H1 (cell line): ENCODE results near the gene SYT15B. TPM values are rescaled to one million over a fixed set of nuclear protein-coding genes. Genes with fewer than 3 reads are reported as not detected.
"Not testable (repeated sequence)": the region's sequence is repeated elsewhere in the genome, so short reads cannot be mapped to it uniquely, and the experiment has no call there.

Experiments
- CTCF ChIA-PET: fragments of 300-600 bp; sonication (Branson Sonifier 250); formaldehyde crosslinking; loops from one replicate; lab custom pipeline; 2021; ENCODE audit not compliant: partially characterized antibody; lab: Charles Lee
- POLR2A ChIA-PET: fragments of 300-600 bp; sonication (Branson Sonifier 250); formaldehyde crosslinking; loops from one replicate; lab custom pipeline; 2021; ENCODE audit warnings: inconsistent platforms; ENCODE audit not compliant: partially characterized antibody; lab: Charles Lee
- DNase-seq, 2 experiments: peaks; one replicate each; pipeline versions ENCODE4 v3.0.0 to v3.0.0-alpha.2; 2010 to 2022; ENCODE audit warnings: low spot score in 2 of 2, low read depth in 1 of 2, mixed read lengths in 1 of 2
- FAIRE-seq: peaks from 2 replicates; lab custom pipeline; 2011; peaks lifted over from hg19 to GRCh38; lab: Jason Lieb, UNC
- H2AFZ ChIP-seq: 2 replicates; pipeline ENCODE4 v1.8.1; 2012; ENCODE audit warnings: low read length, inconsistent platforms
- H2AK5ac ChIP-seq: 2 replicates; pipeline ENCODE4 v1.6.1; 2013; ENCODE audit warnings: low read depth, low read length
- H2BK120ac ChIP-seq: replicated peaks from 2 replicates; pipeline ENCODE3; 2013; ENCODE audit warnings: low read depth, low read length, inconsistent platforms
- H2BK12ac ChIP-seq: 2 replicates; pipeline ENCODE4 v1.6.1; 2013; ENCODE audit warnings: low read depth, low read length
- H2BK15ac ChIP-seq: 2 replicates; pipeline ENCODE4 v1.6.1; 2013; ENCODE audit warnings: low read length
- H2BK20ac ChIP-seq: 2 replicates; pipeline ENCODE4 v1.6.1; 2013; ENCODE audit warnings: low read length
- H2BK5ac ChIP-seq: 2 replicates; pipeline ENCODE4 v1.6.1; 2013; ENCODE audit warnings: low read depth, low read length
- H3K14ac ChIP-seq: 2 replicates; pipeline ENCODE4 v1.6.1; 2013; ENCODE audit warnings: inconsistent platforms; ENCODE audit not compliant: insufficient read length
- H3K18ac ChIP-seq: 2 replicates; pipeline ENCODE4 v1.6.1; 2013; ENCODE audit warnings: low read length; ENCODE audit errors: extremely low read depth
- H3K23ac ChIP-seq: 2 replicates; pipeline ENCODE4 v1.6.1; 2013; ENCODE audit warnings: inconsistent platforms; ENCODE audit not compliant: insufficient read length
- H3K23me2 ChIP-seq: 2 replicates; pipeline ENCODE4 v1.6.1; 2013; ENCODE audit warnings: low read depth, low read length
- H3K27ac ChIP-seq: 2 replicates; pipeline ENCODE4 v1.6.1; 2011; ENCODE audit warnings: low read depth, low read length, inconsistent platforms
- H3K27me3 ChIP-seq, 4 experiments: replicated peaks in 1 of 4; 1 replicate in 1 of 4; 2 replicates in 3 of 4; pipeline versions ENCODE4 v1.6.1 to v1.8.1; 2011 to 2013; ENCODE audit warnings: low read length in 3 of 4, mild to moderate bottlenecking in 3 of 4, inconsistent platforms in 2 of 4, mixed read lengths in 2 of 4, moderate library complexity in 1 of 4; ENCODE audit not compliant: control insufficient read depth in 3 of 4, insufficient read depth in 3 of 4; ENCODE audit errors: extremely low read depth in 1 of 4
- H3K36me3 ChIP-seq, 4 experiments: 2 replicates each; pipeline versions ENCODE4 v1.6.1 to v1.8.1; 2011 to 2013; ENCODE audit warnings: mild to moderate bottlenecking in 4 of 4, low read length in 3 of 4, moderate library complexity in 2 of 4, control low read depth in 1 of 4, inconsistent platforms in 1 of 4; ENCODE audit not compliant: insufficient read depth in 4 of 4, control insufficient read depth in 2 of 4
- H3K4ac ChIP-seq: replicated peaks from 2 replicates; pipeline ENCODE3; 2013; ENCODE audit warnings: low read length, low read depth, mixed read lengths, inconsistent platforms; ENCODE audit not compliant: insufficient read length
- H3K4me1 ChIP-seq, 4 experiments: replicated peaks in 1 of 4; 1 replicate in 1 of 4; 2 replicates in 3 of 4; pipeline versions ENCODE4 v1.6.1 to v1.8.1; 2011 to 2013; ENCODE audit warnings: low read length in 3 of 4, inconsistent platforms in 2 of 4, mixed read lengths in 1 of 4; ENCODE audit not compliant: insufficient read depth in 4 of 4, control insufficient read depth in 3 of 4
- H3K4me2 ChIP-seq, 2 experiments: 2 replicates each; pipeline versions ENCODE4 v1.6.1 to v1.8.1; 2011 to 2013; ENCODE audit warnings: low read depth in 2 of 2, low read length in 2 of 2, control low read depth in 1 of 2, inconsistent platforms in 1 of 2, mild to moderate bottlenecking in 1 of 2; ENCODE audit not compliant: insufficient read depth in 1 of 2
- H3K4me3 ChIP-seq, 4 experiments: fragments of 200-600, 300-600 bp in 1 of 4; sonication (generic), shearing (Covaris generic), sonication (Bioruptor Twin) in 1 of 4; 2 replicates each; pipeline versions ENCODE4 v1.5.1 to v1.8.1; 2011 to 2016; ENCODE audit warnings: low read length in 4 of 4, low read depth in 3 of 4, control low read depth in 2 of 4, inconsistent platforms in 2 of 4, mild to moderate bottlenecking in 2 of 4, mixed read lengths in 1 of 4, moderate library complexity in 1 of 4; ENCODE audit not compliant: insufficient read depth in 2 of 4; ENCODE audit errors: extremely low read depth in 1 of 4
- H3K56ac ChIP-seq: replicated peaks from 2 replicates; pipeline ENCODE3; 2013; ENCODE audit warnings: low read depth, mild to moderate bottlenecking, mixed read lengths, low read length, inconsistent platforms; ENCODE audit not compliant: insufficient read length
- H3K79me1 ChIP-seq: 2 replicates; pipeline ENCODE4 v1.6.1; 2013; ENCODE audit warnings: low read depth, low read length, control low read depth
- H3K79me2 ChIP-seq, 2 experiments: 2 replicates each; pipeline versions ENCODE4 v1.6.1 to v1.8.1; 2012 to 2013; ENCODE audit warnings: low read length in 2 of 2, mild to moderate bottlenecking in 2 of 2, inconsistent platforms in 1 of 2; ENCODE audit not compliant: insufficient read depth in 2 of 2, control insufficient read depth in 1 of 2
- H3K9ac ChIP-seq, 4 experiments: replicated peaks in 1 of 4; 1 replicate in 1 of 4; 2 replicates in 3 of 4; pipeline versions ENCODE4 v1.6.1 to v1.8.1; 2011 to 2013; ENCODE audit warnings: low read depth in 3 of 4, low read length in 3 of 4, control low read depth in 2 of 4, mild to moderate bottlenecking in 2 of 4, moderate library complexity in 2 of 4, inconsistent platforms in 1 of 4; ENCODE audit errors: extremely low read depth in 1 of 4
- H3K9me3 ChIP-seq, 2 experiments: 2 replicates each; pipeline versions ENCODE4 v1.6.1 to v1.8.1; 2012 to 2013; ENCODE audit warnings: mild to moderate bottlenecking in 2 of 2, moderate library complexity in 2 of 2, control low read depth in 1 of 2, inconsistent platforms in 1 of 2, low read depth in 1 of 2, low read length in 1 of 2, mixed read lengths in 1 of 2; ENCODE audit not compliant: insufficient read depth in 2 of 2
- H4K20me1 ChIP-seq, 2 experiments: replicated peaks in 1 of 2; 2 replicates each; pipeline versions ENCODE3 to v1.8.1; 2011 to 2013; ENCODE audit warnings: inconsistent platforms in 2 of 2, low read length in 2 of 2, mild to moderate bottlenecking in 1 of 2; ENCODE audit not compliant: insufficient read depth in 2 of 2, control insufficient read depth in 1 of 2
- H4K5ac ChIP-seq: 2 replicates; pipeline ENCODE4 v1.6.1; 2013; ENCODE audit warnings: low read length, low read depth, mixed read lengths, inconsistent platforms; ENCODE audit not compliant: insufficient read length
- H4K8ac ChIP-seq: 2 replicates; pipeline ENCODE4 v1.8.0; 2013; ENCODE audit warnings: mild to moderate bottlenecking, moderate library complexity, low read length, inconsistent platforms; ENCODE audit not compliant: insufficient read depth; ENCODE audit errors: extremely low read depth
- H4K91ac ChIP-seq: replicated peaks from 2 replicates; pipeline ENCODE3; 2013; ENCODE audit warnings: low read length, mixed read lengths, inconsistent platforms; ENCODE audit not compliant: insufficient read length
- WGBS, 2 experiments: shearing (Covaris generic) in 1 of 2; methylation state at CpG; one replicate each; pipeline versions ENCODE4 v1.1.6 to v1.1.7; 2013 to 2015; ENCODE audit warnings: low lambda C conversion rate in 2 of 2, mixed read lengths in 2 of 2, inconsistent platforms in 1 of 2, low coverage in 1 of 2, missing lambda C conversion rate in 1 of 2; ENCODE audit not compliant: insufficient replicate concordance in 2 of 2, insufficient coverage in 1 of 2, insufficient read length in 1 of 2; ENCODE audit errors: extremely low coverage in 1 of 2, missing lambda C conversion rate in 1 of 2; 5-methylcytosine and 5-hydroxymethylcytosine counted together
- polyA plus RNA-seq, 7 experiments: library from polyadenylated mRNA; depleted of rRNA in 3 of 7; stranded (reverse) in 5 of 7; unstranded in 2 of 7; fragments of >200 nt in 5 of 7; fragments of 200-250 nt in 2 of 7; gene quantifications; 1 replicate in 5 of 7; 2 replicates in 1 of 7; 4 replicates in 1 of 7; pipeline versions ENCODE4 v1.2.1 to v1.2.3, GENCODE V29; 2011 to 2013; ENCODE audit warnings: missing spikeins in 2 of 7, mixed read lengths in 2 of 7
- total RNA-seq: library from RNA; stranded (reverse); fragmentation: NEBNext Ultra II Directional; extraction: Animal tissue kit (Norgen Biotek cat#: 25700); gene quantifications from 2 replicates; pipeline ENCODE4 v1.2.1, GENCODE V29; 2021

SYT15B gene
- total and polyA plus RNA-seq, 2 of the 8 experiments (the other 6 are each of a cell fraction or from before 2014, with no cell fraction given): 0.17 TPM; not detected in 1

- H3K23ac ChIP-seq, H3K9me3 ChIP-seq, CTCF ChIA-PET, H4K20me1 ChIP-seq, H3K14ac ChIP-seq, H3K79me2 ChIP-seq, H3K79me1 ChIP-seq, H2BK120ac ChIP-seq, H3K4me1 ChIP-seq, H3K23me2 ChIP-seq, H3K27me3 ChIP-seq, H2BK15ac ChIP-seq, FAIRE-seq, H2AFZ ChIP-seq, H4K91ac ChIP-seq, H4K8ac ChIP-seq, H4K5ac ChIP-seq, H2AK5ac ChIP-seq, H3K18ac ChIP-seq, H3K4ac ChIP-seq, POLR2A ChIA-PET, H3K27ac ChIP-seq, H3K4me2 ChIP-seq, DNase-seq, H2BK20ac ChIP-seq, H3K4me3 ChIP-seq, H2BK12ac ChIP-seq, H3K36me3 ChIP-seq, H3K56ac ChIP-seq, H2BK5ac ChIP-seq, H3K9ac ChIP-seq: not testable (repeated sequence)
- WGBS, 2 experiments: 92% methylated on average over 4 of the region's 8 CpGs; no CpG with 5 or more reads in 1 of the 2 experiments
Measured at GRCh38 chr10:47717011-47717769, 46.2 kb downstream of the SYT15B start.

Other genes with a start within 250 kb of the SYT15B start
- 7.2 and 7.7 TPM in 2 replicates for gene AGAP9, start 240.0 kb downstream of the SYT15B start, total RNA-seq
- 9.3 and 10.9 TPM in 2 replicates for gene AGAP9, start 240.0 kb downstream of the SYT15B start, polyA plus RNA-seq (2011; rRNA removed)
- gene NPY4R2, start 155.1 kb upstream of the SYT15B start, total RNA-seq: not detected in 2 replicates
- gene NPY4R2, start 155.1 kb upstream of the SYT15B start, polyA plus RNA-seq (2011; rRNA removed): 0.05 TPM in 1 of 2 replicates, not detected in the other
- not detected in 2 replicates for gene FAM25C, start 236.2 kb upstream of the SYT15B start, total RNA-seq
- not detected in 2 replicates for gene FAM25C, start 236.2 kb upstream of the SYT15B start, polyA plus RNA-seq (2011; rRNA removed)